ENCODE measurements around the gene AANAT. TPM values are rescaled to one million over a fixed set of nuclear protein-coding genes. Genes with fewer than 3 reads are reported as not detected.
A peak's percentile ranks its signal among the peaks of the same experiment; 100 is the strongest.

Gene AANAT
- polyA plus RNA-seq, 1 donor: 0.13 TPM

DNA sequence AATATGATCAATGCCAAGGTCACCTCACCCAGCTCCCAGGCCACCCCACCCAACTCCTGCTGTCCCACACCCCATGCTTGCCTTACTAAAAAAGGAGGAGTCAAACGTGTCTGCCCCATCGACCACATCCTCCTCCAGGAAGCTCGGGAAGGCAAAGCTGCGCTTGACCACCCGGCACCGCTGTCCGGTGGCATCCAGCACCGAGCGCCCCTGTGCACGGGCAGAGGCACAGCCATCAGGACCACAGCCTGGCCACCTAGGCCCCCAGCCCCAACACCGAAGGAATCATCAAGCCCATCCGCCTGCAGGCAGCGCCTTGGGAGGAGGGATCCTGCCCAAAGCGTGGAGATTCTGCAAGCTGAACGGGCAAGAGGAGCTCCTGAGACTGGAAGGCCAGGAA is 10.2 kb downstream of the AANAT start:
- no peak overlapping the region for H3K4me3 ChIP-seq (ENCODE audit: low read length)
- WGBS (ENCODE audit: insufficient coverage, low lambda C conversion rate): no CpG with 5 or more reads among the region's 15 CpGs
- H3K36me3 ChIP-seq (ENCODE audit: control insufficient read depth, insufficient read depth, low read length): peaks cover 32% of the 10 kb centered on the region
- H3K27me3 ChIP-seq (ENCODE audit: control insufficient read depth, insufficient read depth, low read length): no peaks in the 10 kb centered on the region
- no peaks in the 10 kb centered on the region for H3K4me1 ChIP-seq (ENCODE audit: control insufficient read depth, insufficient read depth, low read length)
- no peak for DNase-seq
- H3K9me3 ChIP-seq (ENCODE audit: control insufficient read depth, low read depth, low read length): no peaks in the 10 kb centered on the region
- H3K27ac ChIP-seq (ENCODE audit: low read length): no peak overlapping the region

DNA sequence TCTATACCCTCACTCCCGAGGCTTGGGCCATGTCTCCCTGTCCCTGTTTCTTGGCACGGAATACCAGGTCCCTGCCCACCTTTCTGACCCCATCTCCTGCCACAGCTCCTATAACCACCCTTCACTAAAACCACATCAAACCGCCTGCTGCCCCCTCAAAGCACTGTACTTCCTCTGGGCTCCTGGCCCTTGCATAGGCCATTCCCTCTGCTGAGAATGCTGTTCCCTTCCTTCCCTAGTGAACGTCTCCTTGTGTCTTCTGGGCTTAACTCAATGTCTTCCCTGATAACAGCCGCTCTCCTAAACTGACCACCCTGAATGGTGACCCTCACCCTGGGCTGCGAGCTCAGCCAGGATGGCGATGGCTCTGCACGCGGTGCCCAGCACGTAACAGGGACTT is 10.7 kb downstream of the AANAT start:
- H3K36me3 ChIP-seq (ENCODE audit: control insufficient read depth, insufficient read depth, low read length): peaks cover 27% of the 10 kb centered on the region
- no CpG with 5 or more reads among the region's 10 CpGs for WGBS (ENCODE audit: insufficient coverage, low lambda C conversion rate)
- no peaks in the 10 kb centered on the region for H3K9me3 ChIP-seq (ENCODE audit: control insufficient read depth, low read depth, low read length)
- H3K27ac ChIP-seq (ENCODE audit: low read length): no peak overlapping the region
- no peak for DNase-seq
- H3K4me3 ChIP-seq (ENCODE audit: low read length): no peak overlapping the region
- H3K27me3 ChIP-seq (ENCODE audit: control insufficient read depth, insufficient read depth, low read length): no peaks in the 10 kb centered on the region
- H3K4me1 ChIP-seq (ENCODE audit: control insufficient read depth, insufficient read depth, low read length): no peaks in the 10 kb centered on the region

- Histone ChIP-seq H3K9me3 (ENCODE audit: control insufficient read depth, low read depth, low read length) (no peaks in the 10 kb centered on the region), H3K36me3 (ENCODE audit: control insufficient read depth, insufficient read depth, low read length) (peaks cover 22% of the 10 kb centered on the region), H3K27me3 (ENCODE audit: control insufficient read depth, insufficient read depth, low read length) (no peaks in the 10 kb centered on the region), H3K27ac (ENCODE audit: low read length) (no peak overlapping the region), H3K4me1 (ENCODE audit: control insufficient read depth, insufficient read depth, low read length) (no peaks in the 10 kb centered on the region), H3K4me3 (ENCODE audit: low read length) (no peak overlapping the region)
- no CpG with 5 or more reads among the region's 37 CpGs for whole genome bisulfite sequencing (ENCODE audit: insufficient coverage, low lambda C conversion rate)
- no peak for DNase-seq
Observed at GRCh38 chr17:76478730-76479514, 11.5 kb downstream of the AANAT start.

DNA sequence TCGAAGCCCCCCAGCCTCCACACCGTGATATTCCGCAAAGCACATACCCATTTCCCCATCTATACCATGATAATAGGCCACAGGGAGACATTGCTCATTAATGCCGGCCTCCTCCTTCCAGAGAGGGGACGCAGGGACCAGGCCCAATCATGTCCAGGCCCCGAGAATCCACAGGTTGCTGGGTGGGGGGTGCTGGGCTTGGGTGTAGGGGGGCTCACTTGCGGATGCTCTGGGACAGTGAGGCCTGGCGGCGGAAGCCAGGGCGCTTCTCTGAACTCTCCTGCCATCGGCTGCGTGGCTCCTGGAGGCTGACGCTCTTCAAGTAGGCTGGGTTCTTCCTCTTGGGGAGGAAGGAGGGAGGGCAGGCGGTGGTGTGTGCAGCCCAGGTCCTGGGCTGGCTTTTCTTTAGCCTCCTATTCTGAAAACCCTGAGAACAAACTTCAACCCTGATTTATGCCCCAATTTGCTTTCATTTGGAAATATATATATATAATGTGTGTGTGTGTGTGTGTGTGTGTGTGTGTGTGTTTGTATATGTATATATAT is 12.2 kb downstream of the AANAT start:
- H3K9me3 ChIP-seq (ENCODE audit: control insufficient read depth, low read depth, low read length): no peaks in the 10 kb centered on the region
- H3K4me1 ChIP-seq (ENCODE audit: control insufficient read depth, insufficient read depth, low read length): no peaks in the 10 kb centered on the region
- no peaks in the 10 kb centered on the region for H3K27me3 ChIP-seq (ENCODE audit: control insufficient read depth, insufficient read depth, low read length)
- H3K36me3 ChIP-seq (ENCODE audit: control insufficient read depth, insufficient read depth, low read length): peaks cover 18% of the 10 kb centered on the region
- DNase-seq: no peak
- H3K4me3 ChIP-seq (ENCODE audit: low read length): no peak overlapping the region
- H3K27ac ChIP-seq (ENCODE audit: low read length): no peak overlapping the region
- WGBS (ENCODE audit: insufficient coverage, low lambda C conversion rate): no CpG with 5 or more reads among the region's 14 CpGs

DNA sequence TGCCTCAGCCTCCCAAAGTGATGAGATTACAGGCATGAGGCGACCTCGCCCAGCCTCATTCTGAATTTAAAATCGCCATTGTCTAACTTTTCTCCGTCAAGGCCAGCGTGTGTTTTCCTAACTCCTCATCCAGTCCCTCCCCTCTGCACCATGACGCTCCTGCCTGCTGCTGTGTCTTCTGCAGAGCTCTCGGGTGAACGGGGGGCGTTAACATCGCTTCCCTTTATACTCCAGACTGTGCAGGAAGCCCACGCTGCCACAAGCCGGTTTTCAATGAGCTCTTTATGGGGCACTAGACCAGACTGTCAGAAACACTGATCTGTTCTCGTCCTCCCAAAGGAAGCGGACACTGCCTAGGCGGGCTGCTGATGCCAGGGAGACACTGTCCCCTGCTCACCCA is 13.2 kb downstream of the AANAT start:
- DNase-seq: peak in 1 of 2 donors; percentile 37
- H3K4me1 ChIP-seq (ENCODE audit: control insufficient read depth, insufficient read depth, low read length): no peaks in the 10 kb centered on the region

DNA sequence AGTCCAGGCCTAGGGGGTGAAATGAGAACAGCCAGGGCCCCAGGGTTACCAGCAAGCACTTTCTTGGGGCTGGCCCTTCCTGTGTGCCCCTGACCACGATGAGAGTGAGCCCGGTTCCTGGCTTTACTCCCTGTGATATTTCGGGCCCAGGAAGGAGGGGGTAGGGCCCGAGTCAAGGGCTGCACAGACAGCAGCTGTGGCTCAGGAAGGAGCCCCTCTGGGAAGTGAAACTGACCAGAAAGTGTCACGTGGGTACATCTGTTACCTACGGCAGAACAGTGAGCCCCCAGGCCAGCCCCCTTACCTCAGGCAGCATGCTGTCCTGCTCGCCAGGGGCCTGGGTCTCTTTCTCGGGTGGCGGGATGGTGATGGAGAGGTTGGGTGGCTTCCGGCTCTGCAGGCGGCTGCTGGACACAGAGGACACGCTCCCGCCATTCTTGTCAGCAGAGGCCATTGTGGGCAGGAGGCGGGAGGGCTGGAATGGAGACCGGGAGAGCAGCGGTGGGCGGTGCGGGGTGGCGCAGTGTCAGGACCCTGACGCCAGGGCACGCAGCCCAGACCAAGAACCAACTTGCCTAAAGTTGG is 13.8 kb downstream of the AANAT start:
- Histone ChIP-seq H3K36me3 (ENCODE audit: control insufficient read depth, insufficient read depth, low read length) (peaks cover 12% of the 10 kb centered on the region), H3K4me1 (ENCODE audit: control insufficient read depth, insufficient read depth, low read length) (no peaks in the 10 kb centered on the region), H3K4me3 (ENCODE audit: low read length) (no peak overlapping the region), H3K27ac (ENCODE audit: low read length) (peak overlapping the region; percentile 46), H3K9me3 (ENCODE audit: control insufficient read depth, low read depth, low read length) (no peaks in the 10 kb centered on the region), H3K27me3 (ENCODE audit: control insufficient read depth, insufficient read depth, low read length) (no peaks in the 10 kb centered on the region)
- DNase-seq: no peak
- WGBS (ENCODE audit: insufficient coverage, low lambda C conversion rate): no CpG with 5 or more reads among the region's 21 CpGs

More for the DNA sequence above, 13.2 kb downstream of the AANAT start:
- WGBS (ENCODE audit: insufficient coverage, low lambda C conversion rate): 20% methylated on average over 2 of the region's 15 CpGs
- Histone ChIP-seq H3K27ac (ENCODE audit: low read length) (peak overlapping the region; percentile 46), H3K36me3 (ENCODE audit: control insufficient read depth, insufficient read depth, low read length) (peaks cover 12% of the 10 kb centered on the region), H3K4me3 (ENCODE audit: low read length) (no peak overlapping the region), H3K9me3 (ENCODE audit: control insufficient read depth, low read depth, low read length) (no peaks in the 10 kb centered on the region), H3K27me3 (ENCODE audit: control insufficient read depth, insufficient read depth, low read length) (no peaks in the 10 kb centered on the region)

- 100% methylated on average over 2 of the region's 11 CpGs for WGBS (ENCODE audit: insufficient coverage, low lambda C conversion rate)
- no peak overlapping the region for H3K4me3 ChIP-seq (ENCODE audit: low read length)
- H3K27me3 ChIP-seq (ENCODE audit: control insufficient read depth, insufficient read depth, low read length): no peaks in the 10 kb centered on the region
- no peaks in the 10 kb centered on the region for H3K9me3 ChIP-seq (ENCODE audit: control insufficient read depth, low read depth, low read length)
- H3K27ac ChIP-seq (ENCODE audit: low read length): no peak overlapping the region
- H3K4me1 ChIP-seq (ENCODE audit: control insufficient read depth, insufficient read depth, low read length): no peaks in the 10 kb centered on the region
- peaks cover 2% of the 10 kb centered on the region for H3K36me3 ChIP-seq (ENCODE audit: control insufficient read depth, insufficient read depth, low read length)
- no peak for DNase-seq
Observed at GRCh38 chr17:76484228-76484725, 16.9 kb downstream of the AANAT start.

- H3K4me3 ChIP-seq (ENCODE audit: low read length): no peak overlapping the region
- H3K4me1 ChIP-seq (ENCODE audit: control insufficient read depth, insufficient read depth, low read length): peaks cover 4% of the 10 kb centered on the region
- no peaks in the 10 kb centered on the region for H3K27me3 ChIP-seq (ENCODE audit: control insufficient read depth, insufficient read depth, low read length)
- WGBS (ENCODE audit: insufficient coverage, low lambda C conversion rate): 90% methylated on average over 2 of the region's 11 CpGs
- no peak overlapping the region for H3K27ac ChIP-seq (ENCODE audit: low read length)
- no peaks in the 10 kb centered on the region for H3K9me3 ChIP-seq (ENCODE audit: control insufficient read depth, low read depth, low read length)
- DNase-seq: no peak
- H3K36me3 ChIP-seq (ENCODE audit: control insufficient read depth, insufficient read depth, low read length): no peaks in the 10 kb centered on the region
Observed at GRCh38 chr17:76485569-76485968, 18.2 kb downstream of the AANAT start.

DNA sequence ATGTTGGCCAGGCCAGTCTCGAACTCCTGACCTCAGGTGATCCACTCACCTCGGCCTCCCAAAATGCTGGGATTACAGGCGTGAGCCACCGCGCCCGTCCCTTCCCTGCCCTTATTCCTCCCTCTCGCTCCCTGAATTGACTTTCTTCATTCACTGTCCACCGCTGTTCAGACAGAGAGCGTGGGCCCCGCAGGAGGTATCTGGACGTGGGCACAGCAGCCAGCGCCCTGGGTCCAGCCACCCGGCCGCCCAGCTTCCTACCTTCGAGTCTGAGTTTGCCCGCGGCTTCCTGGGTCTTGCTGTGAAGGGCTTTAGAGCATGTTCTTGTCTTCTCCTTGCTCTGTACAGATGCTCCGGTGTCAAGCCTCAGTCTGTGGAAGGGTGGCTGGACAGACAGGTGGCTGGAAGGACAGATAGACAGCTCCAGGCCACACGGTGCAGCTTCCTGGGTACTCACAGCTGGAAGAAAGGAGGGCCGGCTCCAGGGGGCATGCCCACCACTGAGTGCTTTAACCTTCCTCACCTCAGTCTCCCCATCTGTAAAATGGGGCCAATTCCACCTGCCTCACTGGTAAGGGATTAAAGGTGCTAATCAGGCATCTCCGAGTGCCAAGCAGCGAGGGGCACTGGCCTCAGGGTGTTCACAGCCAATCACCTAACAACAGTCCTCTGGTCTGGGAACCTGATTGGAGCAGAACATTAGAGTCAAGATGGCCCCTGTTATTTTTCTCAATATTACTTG is 20.2 kb downstream of the AANAT start:
- WGBS (ENCODE audit: insufficient coverage, low lambda C conversion rate): 100% methylated on average over 2 of the region's 22 CpGs
- H3K27me3 ChIP-seq (ENCODE audit: control insufficient read depth, insufficient read depth, low read length): no peaks in the 10 kb centered on the region
- no peaks in the 10 kb centered on the region for H3K36me3 ChIP-seq (ENCODE audit: control insufficient read depth, insufficient read depth, low read length)
- H3K27ac ChIP-seq (ENCODE audit: low read length): no peak overlapping the region
- DNase-seq: no peak
- no peak overlapping the region for H3K4me3 ChIP-seq (ENCODE audit: low read length)
- H3K9me3 ChIP-seq (ENCODE audit: control insufficient read depth, low read depth, low read length): no peaks in the 10 kb centered on the region
- H3K4me1 ChIP-seq (ENCODE audit: control insufficient read depth, insufficient read depth, low read length): peaks cover 25% of the 10 kb centered on the region

- H3K27me3 ChIP-seq (ENCODE audit: control insufficient read depth, insufficient read depth, low read length): no peaks in the 10 kb centered on the region
- DNase-seq: no peak
- H3K9me3 ChIP-seq (ENCODE audit: control insufficient read depth, low read depth, low read length): no peaks in the 10 kb centered on the region
- no peaks in the 10 kb centered on the region for H3K36me3 ChIP-seq (ENCODE audit: control insufficient read depth, insufficient read depth, low read length)
- H3K27ac ChIP-seq (ENCODE audit: low read length): no peak overlapping the region
- H3K4me1 ChIP-seq (ENCODE audit: control insufficient read depth, insufficient read depth, low read length): peaks cover 48% of the 10 kb centered on the region
- no CpG with 5 or more reads among the region's 10 CpGs for WGBS (ENCODE audit: insufficient coverage, low lambda C conversion rate)
- H3K4me3 ChIP-seq (ENCODE audit: low read length): no peak overlapping the region
Observed at GRCh38 chr17:76490112-76490710, 22.8 kb downstream of the AANAT start.

All from large intestine (tissue), 3 donors.